Neural progenitor cell (in vitro differentiated cells): ENCODE measurements around the gene SLC20A1.

Experiments
- EZH2 ChIP-seq: fragments of 200-600 bp; sonication (generic); IDR thresholded peaks from 2 replicates; pipeline ENCODE4 v1.6.1; 2017; ENCODE audit warnings: antibody characterized with exemption, mild to moderate bottlenecking, moderate library complexity
- EZH2phosphoT487 ChIP-seq: fragments of 200-600 bp; sonication (generic); IDR thresholded peaks from 2 replicates; pipeline ENCODE4 v1.6.1; 2017; ENCODE audit warnings: antibody characterized with exemption
- TF ChIP-seq, protein P1 (sequence below): fragments of 200-600 bp; sonication (generic); IDR thresholded peaks from 2 replicates; pipeline ENCODE4 v1.5.1; 2017; ENCODE audit warnings: antibody characterized with exemption, mild to moderate bottlenecking

DNA sequence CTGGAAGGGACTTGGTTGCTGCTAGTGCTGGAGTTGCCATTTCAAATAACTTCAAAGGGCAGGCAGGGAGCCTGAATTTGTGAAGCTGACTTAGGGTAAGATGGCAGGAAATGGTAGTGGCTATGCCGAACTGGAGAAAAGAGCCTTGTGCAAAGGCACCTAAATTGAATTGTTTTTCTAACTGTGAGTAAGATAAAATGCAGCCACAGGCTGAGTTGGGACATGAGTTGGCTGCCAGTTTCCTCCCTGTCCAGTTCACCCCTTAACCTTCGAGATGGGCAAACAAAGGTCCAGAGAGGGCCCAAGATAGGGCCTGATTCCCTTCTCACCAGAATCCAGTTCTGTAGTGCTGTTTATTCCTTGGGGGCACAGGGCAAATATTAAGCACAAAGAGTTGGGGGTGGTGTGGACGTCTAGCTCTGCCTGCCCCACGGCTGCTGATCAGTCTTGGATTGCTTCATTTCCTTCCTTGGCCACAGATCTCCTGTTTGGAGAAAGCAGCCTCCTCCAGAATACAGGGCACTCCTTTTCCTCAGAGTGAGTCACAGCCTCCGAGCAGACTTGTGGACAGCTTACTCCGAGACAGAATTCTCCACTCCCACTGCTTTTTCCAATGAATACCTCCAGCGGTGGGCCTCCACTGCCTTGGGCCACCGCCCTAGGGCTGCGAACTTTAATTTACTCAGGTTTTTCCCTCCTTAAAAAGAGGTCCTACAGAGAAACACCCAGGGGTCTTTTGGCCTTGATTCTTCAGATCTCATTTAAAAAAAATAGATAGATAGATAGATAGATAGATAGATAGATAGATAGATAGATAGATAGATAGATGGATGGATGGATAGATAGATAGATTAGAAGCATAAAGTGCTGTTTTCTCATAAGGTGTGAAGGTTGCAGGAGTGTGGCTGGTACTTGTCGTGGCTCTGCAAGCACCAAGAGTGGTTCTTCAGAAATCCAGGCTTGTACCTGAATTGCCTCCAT is 18.4 kb upstream of the SLC20A1 start:
- TF ChIP-seq, protein P1, sequence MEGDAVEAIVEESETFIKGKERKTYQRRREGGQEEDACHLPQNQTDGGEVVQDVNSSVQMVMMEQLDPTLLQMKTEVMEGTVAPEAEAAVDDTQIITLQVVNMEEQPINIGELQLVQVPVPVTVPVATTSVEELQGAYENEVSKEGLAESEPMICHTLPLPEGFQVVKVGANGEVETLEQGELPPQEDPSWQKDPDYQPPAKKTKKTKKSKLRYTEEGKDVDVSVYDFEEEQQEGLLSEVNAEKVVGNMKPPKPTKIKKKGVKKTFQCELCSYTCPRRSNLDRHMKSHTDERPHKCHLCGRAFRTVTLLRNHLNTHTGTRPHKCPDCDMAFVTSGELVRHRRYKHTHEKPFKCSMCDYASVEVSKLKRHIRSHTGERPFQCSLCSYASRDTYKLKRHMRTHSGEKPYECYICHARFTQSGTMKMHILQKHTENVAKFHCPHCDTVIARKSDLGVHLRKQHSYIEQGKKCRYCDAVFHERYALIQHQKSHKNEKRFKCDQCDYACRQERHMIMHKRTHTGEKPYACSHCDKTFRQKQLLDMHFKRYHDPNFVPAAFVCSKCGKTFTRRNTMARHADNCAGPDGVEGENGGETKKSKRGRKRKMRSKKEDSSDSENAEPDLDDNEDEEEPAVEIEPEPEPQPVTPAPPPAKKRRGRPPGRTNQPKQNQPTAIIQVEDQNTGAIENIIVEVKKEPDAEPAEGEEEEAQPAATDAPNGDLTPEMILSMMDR = no peak
- TF ChIP-seq EZH2 = no peak
- no peak for TF ChIP-seq EZH2phosphoT487
